Ascending aorta (tissue), 2 donors: ENCODE data around the gene HAO1. TPM values are rescaled to one million over a fixed set of nuclear protein-coding genes. Genes with fewer than 3 reads are reported as not detected.

Source experiments
- DNase-seq, 2 donors: peaks; one replicate each; pipeline ENCODE4 v3.0.0-alpha.2; 2019; ENCODE audit warnings: low spot score in 2 of 2
- H3K27ac ChIP-seq, 2 donors: fragments of 200-600 bp; sonication (generic); one replicate each; pipeline ENCODE4 v1.5.1; 2016 to 2017; ENCODE audit warnings: mild to moderate bottlenecking in 1 of 2
- H3K27me3 ChIP-seq: fragments of 200-600 bp; sonication (generic); one replicate; pipeline ENCODE4 v1.5.1; 2017
- H3K36me3 ChIP-seq, 2 donors: fragments of 200-600 bp; sonication (generic); one replicate each; pipeline ENCODE4 v1.5.1; 2016
- H3K4me1 ChIP-seq, 2 donors: fragments of 200-600 bp; sonication (generic); one replicate each; pipeline ENCODE4 v1.5.1; 2016 to 2017; ENCODE audit warnings: mild to moderate bottlenecking in 1 of 2
- H3K4me3 ChIP-seq, 2 donors: fragments of 200-600 bp; sonication (generic); one replicate each; pipeline ENCODE4 v1.5.1; 2016 to 2017; ENCODE audit warnings: mild to moderate bottlenecking in 1 of 2
- H3K9me3 ChIP-seq, 2 donors: fragments of 200-600 bp; sonication (generic); one replicate each; pipeline ENCODE4 v1.5.1; 2016
- CTCF ChIP-seq, 3 experiments: fragments of 200-600 bp in 2 of 3; fragments of 450-650 bp in 1 of 3; sonication (generic) in 2 of 3; IDR thresholded peaks; one replicate each; pipeline ENCODE4 v1.5.1; 2016 to 2019; ENCODE audit warnings: antibody characterized with exemption in 3 of 3, mild to moderate bottlenecking in 1 of 3, moderate library complexity in 1 of 3
- intact Hi-C: fragments of 100-400 bp; cut with DNase I; formaldehyde crosslinking; loops from one replicate; pipeline ENCODE4 v1.15.1; 2023
- total RNA-seq: library from RNA; depleted of rRNA; stranded (reverse); fragments of >200 nt; gene quantifications from one replicate; pipeline ENCODE4 v1.1.0, GENCODE V29; 2016

Gene HAO1
- total RNA-seq, 1 donor from 2014 or later: not detected

- no peak for TF ChIP-seq CTCF (IDR thresholded peaks at IDR 0.05)
- intact Hi-C loops: no loop called here
- H3K9me3 ChIP-seq: no peaks in the 10 kb centered on the region
- no peak for DNase-seq
- no peak overlapping the region for H3K4me3 ChIP-seq
- H3K36me3 ChIP-seq: peaks cover 22 to 43% of the 10 kb centered on the region in 2 donors
- no peaks in the 10 kb centered on the region for H3K4me1 ChIP-seq
- H3K27ac ChIP-seq: no peak overlapping the region
- H3K27me3 ChIP-seq: no peaks in the 10 kb centered on the region
Measured at GRCh38 chr20:7980332-7981046, 40.2 kb upstream of the HAO1 start.

- no peak for DNase-seq
- H3K36me3 ChIP-seq: peaks cover 17 to 24% of the 10 kb centered on the region in 2 donors
- no peaks in the 10 kb centered on the region for H3K27me3 ChIP-seq
- no peaks in the 10 kb centered on the region for H3K4me1 ChIP-seq
- no peak overlapping the region for H3K27ac ChIP-seq
- intact Hi-C loops: no loop called here
- no peak overlapping the region for H3K4me3 ChIP-seq
- TF ChIP-seq CTCF (IDR thresholded peaks at IDR 0.05): no peak
- no peaks in the 10 kb centered on the region for H3K9me3 ChIP-seq
Measured at GRCh38 chr20:7977709-7978108, 37.5 kb upstream of the HAO1 start.

DNA sequence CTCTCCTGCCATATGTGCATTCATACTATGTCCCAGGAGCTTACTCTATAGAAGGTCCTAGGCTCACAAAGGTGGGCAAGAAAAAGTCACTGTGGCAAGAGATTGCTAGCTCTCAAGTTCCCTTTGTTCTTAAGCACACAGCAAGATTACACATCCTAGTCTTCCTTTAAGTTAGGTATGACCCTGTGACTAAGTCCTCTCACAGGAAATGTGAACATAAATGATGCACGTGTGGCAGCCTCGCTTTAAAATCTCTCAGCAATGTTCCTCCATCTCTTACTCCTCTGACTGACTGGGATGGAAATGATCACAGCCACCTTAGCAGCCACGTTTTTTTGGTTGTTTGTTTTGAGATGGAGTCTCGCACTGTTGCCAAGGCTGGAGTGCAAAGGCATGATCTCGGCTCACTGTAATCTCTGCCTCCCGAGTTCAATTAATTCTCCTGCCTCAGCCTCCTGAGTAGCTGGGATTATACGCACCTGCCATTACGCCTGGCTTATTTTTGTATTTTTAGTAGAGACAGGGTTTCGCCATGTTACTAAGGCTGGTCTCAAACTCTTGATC lies 35.7 kb upstream of the HAO1 start:
- intact Hi-C loops: no loop called here
- H3K27me3 ChIP-seq: no peaks in the 10 kb centered on the region
- TF ChIP-seq CTCF (IDR thresholded peaks at IDR 0.05): no peak
- DNase-seq: no peak
- no peak overlapping the region for H3K27ac ChIP-seq
- H3K4me1 ChIP-seq: no peaks in the 10 kb centered on the region
- peaks cover 0 to 6% of the 10 kb centered on the region in 2 donors for H3K36me3 ChIP-seq
- no peak overlapping the region for H3K4me3 ChIP-seq
- H3K9me3 ChIP-seq: no peaks in the 10 kb centered on the region

- intact Hi-C loops: no loop called here
- no peaks in the 10 kb centered on the region for H3K9me3 ChIP-seq
- no peak overlapping the region for H3K4me3 ChIP-seq
- H3K36me3 ChIP-seq: no peaks in the 10 kb centered on the region
- H3K4me1 ChIP-seq: no peaks in the 10 kb centered on the region
- H3K27ac ChIP-seq: no peak overlapping the region
- no peak for DNase-seq
- no peak for TF ChIP-seq CTCF (IDR thresholded peaks at IDR 0.05)
- no peaks in the 10 kb centered on the region for H3K27me3 ChIP-seq
Measured at GRCh38 chr20:7974785-7975435, 34.7 kb upstream of the HAO1 start.

DNA sequence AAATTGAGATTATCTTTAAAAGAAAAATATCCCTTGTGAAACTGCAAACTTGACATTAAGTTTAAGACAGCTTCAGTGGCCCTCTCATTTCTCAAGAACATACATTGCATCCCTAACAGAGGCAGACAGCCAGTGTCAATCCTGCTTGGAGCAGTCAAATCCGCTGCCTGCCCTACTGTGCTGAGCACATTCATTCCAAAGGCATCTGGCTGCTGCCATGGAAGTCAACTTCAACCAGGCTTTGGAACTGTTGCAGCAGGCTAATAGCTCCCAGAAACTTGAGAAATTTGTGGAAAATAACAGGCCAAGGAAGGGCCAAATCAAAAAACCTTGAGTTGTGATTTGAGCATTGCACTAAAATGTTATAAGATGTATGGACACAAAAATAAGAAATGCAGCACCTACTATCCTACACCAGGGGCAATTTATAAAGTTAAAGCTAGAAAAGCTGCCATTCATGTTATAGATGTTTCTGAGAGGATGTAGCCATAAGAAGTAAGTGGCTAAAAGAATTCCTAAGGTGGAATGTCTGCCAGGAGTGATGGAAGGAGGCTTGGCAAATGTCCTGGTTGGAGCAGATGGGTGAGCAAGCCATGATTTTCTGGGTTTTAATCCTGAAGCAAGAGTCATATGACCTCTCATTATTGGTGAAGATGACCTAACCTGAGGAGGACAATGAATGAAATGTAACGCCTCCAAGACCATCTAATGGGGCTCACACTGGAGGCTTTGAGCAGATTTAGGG lies 31.4 kb upstream of the HAO1 start:
- Histone ChIP-seq H3K4me3 (no peak overlapping the region), H3K4me1 (no peaks in the 10 kb centered on the region), H3K27ac (no peak overlapping the region), H3K36me3 (no peaks in the 10 kb centered on the region), H3K9me3 (no peaks in the 10 kb centered on the region), H3K27me3 (no peaks in the 10 kb centered on the region)
- no peak for DNase-seq
- no peak for TF ChIP-seq CTCF (IDR thresholded peaks at IDR 0.05)
- intact Hi-C loops: no loop called here
